ENCODE results near the gene RAC2. TPM values are rescaled to one million over a fixed set of nuclear protein-coding genes. Genes with fewer than 3 reads are reported as not detected.

The RAC2 gene
- total and polyA plus RNA-seq, 2 of the 8 experiments (the other 6 are each of a cell fraction or from before 2014, with no cell fraction given): 2.3 to 4.3 TPM

- TF ChIP-seq POLR2AphosphoS5 (IDR thresholded peaks at IDR 0.05; ENCODE audit: low read depth, low read length) (no peak), KDM5A (IDR thresholded peaks at IDR 0.05; ENCODE audit: low read length) (no peak), JUN (IDR thresholded peaks at IDR 0.05; ENCODE audit: low read depth, low read length) (no peak), CBX5 (IDR thresholded peaks at IDR 0.05; ENCODE audit: low read depth, low read length) (no peak)
- H3K27ac ChIP-seq (ENCODE audit: low read depth, low read length): no peak overlapping the region
- H4K5ac ChIP-seq (ENCODE audit: insufficient read length, low read depth, low read length): no peak overlapping the region
- H2BK5ac ChIP-seq (ENCODE audit: low read depth, low read length): no peak overlapping the region; the same call in 1 of the 2 replicates
- H4K20me1 ChIP-seq (replicated peaks in 1 of 2; ENCODE audit: control insufficient read depth in 1 of 2, insufficient read depth in 2 of 2, low read length in 2 of 2): no peaks in the 10 kb centered on the region
- H2AK5ac ChIP-seq (ENCODE audit: low read depth, low read length): no peak overlapping the region
- no peaks in the 10 kb centered on the region; a peak in 1 of 4 replicates for H3K9me3 ChIP-seq (ENCODE audit: insufficient read depth in 2 of 2, low read depth in 1 of 2, low read length in 1 of 2)
- no peak overlapping the region for H4K91ac ChIP-seq (replicated peaks; ENCODE audit: insufficient read length, low read length)
- no peak overlapping the region for H2BK120ac ChIP-seq (replicated peaks; ENCODE audit: low read depth, low read length)
- no peak overlapping the region for H2AFZ ChIP-seq (ENCODE audit: low read length)
- H2BK15ac ChIP-seq (ENCODE audit: low read length): no peak overlapping the region
- no peak overlapping the region for H3K56ac ChIP-seq (replicated peaks; ENCODE audit: insufficient read length, low read depth, low read length)
- no peaks in the 10 kb centered on the region for H3K27me3 ChIP-seq (replicated peaks in 1 of 4; ENCODE audit: control insufficient read depth in 3 of 4, extremely low read depth in 1 of 4, insufficient read depth in 3 of 4, low read length in 3 of 4)
- H3K4me3 ChIP-seq (ENCODE audit: extremely low read depth in 1 of 4, insufficient read depth in 2 of 4, low read depth in 3 of 4, low read length in 4 of 4): no peak overlapping the region
- no peak overlapping the region for H3K9ac ChIP-seq (replicated peaks in 1 of 4; ENCODE audit: extremely low read depth in 1 of 4, low read depth in 3 of 4, low read length in 3 of 4)
- H3K36me3 ChIP-seq (ENCODE audit: control insufficient read depth in 2 of 4, insufficient read depth in 4 of 4, low read length in 3 of 4): no peaks in the 10 kb centered on the region
- H3K18ac ChIP-seq (ENCODE audit: extremely low read depth, low read length): no peak overlapping the region
- H3K4me2 ChIP-seq (ENCODE audit: insufficient read depth in 1 of 2, low read depth in 2 of 2, low read length in 2 of 2): no peak overlapping the region
- H2BK12ac ChIP-seq (ENCODE audit: low read depth, low read length): no peak overlapping the region
- no peak overlapping the region for H3K14ac ChIP-seq (ENCODE audit: insufficient read length)
- CTCF ChIA-PET (ENCODE audit: partially characterized antibody): interaction anchor here (1.2 to 2.4 kb wide), 2 partner anchors 21 to 39 kb away, joined by 4 to 6 read pairs; no protein-coding TSS in a partner anchor
- H3K79me2 ChIP-seq (ENCODE audit: control insufficient read depth in 1 of 2, insufficient read depth in 2 of 2, low read length in 2 of 2): no peaks in the 10 kb centered on the region
- FAIRE-seq (no peak), DNase-seq (ENCODE audit: low read depth in 1 of 2, low spot score in 2 of 2) (no peak)
- H3K79me1 ChIP-seq (ENCODE audit: low read depth, low read length): no peaks in the 10 kb centered on the region
- H4K8ac ChIP-seq (ENCODE audit: extremely low read depth, insufficient read depth, low read length): no peak overlapping the region
- no peak overlapping the region for H2BK20ac ChIP-seq (ENCODE audit: low read length)
- WGBS, 2 experiments (ENCODE audit: extremely low coverage in 1 of 2, insufficient coverage in 1 of 2, insufficient read length in 1 of 2, insufficient replicate concordance in 2 of 2, low coverage in 1 of 2, low lambda C conversion rate in 2 of 2, missing lambda C conversion rate in 1 of 2): 89% methylated on average over 10 of the region's 10 CpGs; no CpG with 5 or more reads in 1 of the 2 experiments
- no peaks in the 10 kb centered on the region for H3K23me2 ChIP-seq (ENCODE audit: low read depth, low read length)
- H3K4me1 ChIP-seq (replicated peaks in 1 of 4; ENCODE audit: control insufficient read depth in 3 of 4, insufficient read depth in 4 of 4, low read length in 3 of 4): no peaks in the 10 kb centered on the region
- POLR2A ChIA-PET (ENCODE audit: partially characterized antibody): no interaction called here
- no peak overlapping the region for H3K4ac ChIP-seq (replicated peaks; ENCODE audit: insufficient read length, low read depth, low read length)
- H3K23ac ChIP-seq (ENCODE audit: insufficient read length): no peak overlapping the region
Observed at GRCh38 chr22:37221424-37222333, 22.4 kb downstream of the RAC2 start.
